HG02938 (cell line): ENCODE data around the gene UGT1A9.
"Not testable (repeated sequence)": the region's sequence is repeated elsewhere in the genome, so short reads cannot be mapped to it uniquely, and the experiment has no call there.

Source experiments
- ATAC-seq: cut with Tn5 transposase; IDR thresholded peaks from one replicate; pipeline ENCODE4 v1.9.1; 2021; ENCODE audit warnings: mild to moderate bottlenecking, moderate library complexity; ENCODE audit not compliant: unreplicated experiment

UGT1A9 gene

DNA sequence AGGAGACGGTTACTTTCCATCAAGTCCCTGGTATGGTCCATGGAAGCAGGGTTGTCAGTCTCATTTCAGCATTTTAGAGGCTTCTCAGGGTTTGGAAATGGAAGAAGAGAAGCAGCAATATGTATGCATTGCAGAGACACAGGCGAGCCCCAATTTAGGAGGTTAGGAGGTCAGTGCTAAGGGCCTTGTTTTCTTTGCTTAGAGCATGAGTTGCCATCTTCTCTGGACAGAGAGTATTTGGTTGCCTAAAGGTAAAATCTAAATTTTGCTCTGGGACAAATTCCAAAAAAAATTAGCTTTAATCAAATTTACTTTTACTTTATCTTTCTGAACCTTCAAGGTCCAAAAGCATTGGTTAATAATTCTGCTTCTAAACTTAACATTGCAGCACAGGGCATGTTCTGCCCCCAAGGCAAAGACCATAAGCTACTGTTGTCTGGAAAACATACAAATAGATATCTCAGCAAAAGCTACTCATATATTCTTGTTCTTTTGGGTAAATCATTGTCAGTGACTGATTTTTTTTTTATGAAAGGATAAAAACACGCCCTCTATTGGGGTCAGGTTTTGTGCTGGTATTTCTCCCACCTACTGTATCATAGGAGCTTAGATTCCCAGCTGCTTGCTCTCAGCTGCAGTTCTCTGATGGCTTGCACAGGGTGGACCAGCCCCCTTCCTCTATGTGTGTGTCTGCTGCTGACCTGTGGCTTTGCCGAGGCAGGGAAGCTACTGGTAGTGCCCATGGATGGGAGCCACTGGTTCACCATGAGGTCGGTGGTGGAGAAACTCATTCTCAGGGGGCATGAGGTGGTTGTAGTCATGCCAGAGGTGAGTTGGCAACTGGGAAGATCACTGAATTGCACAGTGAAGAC, at the start of gene UGT1A9:
TSS of gene UGT1A9 (plus strand) at position 609 of the 872 bp plus-strand sequence. CDS start at position 646, 37 bp downstream.
- no peak for ATAC-seq

DNA sequence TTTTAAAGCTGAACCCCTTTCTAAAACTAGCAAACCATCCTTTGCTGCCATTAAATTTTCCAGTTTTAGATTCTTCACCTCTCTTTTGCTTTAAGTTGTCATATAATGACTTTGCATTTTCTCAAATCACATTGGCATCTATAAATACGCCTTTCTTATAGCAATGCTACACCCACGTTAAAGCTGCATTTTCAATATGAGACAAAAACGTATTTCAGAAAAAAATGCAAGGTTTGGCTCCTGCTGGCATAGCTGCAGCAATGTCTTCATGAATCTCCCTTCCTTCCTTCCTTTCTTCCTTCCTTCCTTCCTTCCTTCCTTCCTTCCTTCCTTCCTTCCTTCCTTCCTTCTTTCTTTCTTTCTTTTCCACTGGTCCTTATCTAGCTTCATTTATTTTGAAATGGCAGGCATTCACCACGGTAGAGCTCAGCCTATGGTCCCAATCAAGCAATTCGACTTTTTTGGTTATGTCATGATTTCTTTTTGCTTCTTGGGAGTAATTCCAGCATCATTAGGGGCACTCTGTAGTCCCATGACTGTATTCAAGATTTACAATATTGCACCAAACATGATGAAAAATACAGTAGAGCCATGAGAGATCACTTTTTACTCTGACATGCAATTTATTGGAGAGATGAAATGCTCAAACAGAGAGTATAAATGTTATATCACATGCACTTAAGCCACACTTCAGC, 44.2 kb upstream of the UGT1A9 start:
- ATAC-seq, result no peak

DNA sequence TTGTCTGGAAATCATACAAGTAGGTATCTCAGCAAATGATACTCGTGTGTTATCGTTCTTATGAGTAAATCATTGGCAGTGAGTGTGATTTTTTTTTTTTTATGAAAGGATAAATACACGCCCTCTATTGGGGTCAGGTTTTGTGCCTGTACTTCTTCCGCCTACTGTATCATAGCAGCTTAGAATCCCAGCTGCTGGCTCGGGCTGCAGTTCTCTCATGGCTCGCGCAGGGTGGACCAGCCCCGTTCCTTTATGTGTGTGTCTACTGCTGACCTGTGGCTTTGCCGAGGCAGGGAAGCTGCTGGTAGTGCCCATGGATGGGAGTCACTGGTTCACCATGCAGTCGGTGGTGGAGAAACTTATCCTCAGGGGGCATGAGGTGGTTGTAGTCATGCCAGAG, 35.4 kb upstream of the UGT1A9 start, which contains the start of gene UGT1A10:
TSS of gene UGT1A10 (plus strand) at position 143 of the 400 bp plus-strand sequence. CDS start at position 218, 75 bp downstream.
- ATAC-seq, result not testable (repeated sequence)

DNA sequence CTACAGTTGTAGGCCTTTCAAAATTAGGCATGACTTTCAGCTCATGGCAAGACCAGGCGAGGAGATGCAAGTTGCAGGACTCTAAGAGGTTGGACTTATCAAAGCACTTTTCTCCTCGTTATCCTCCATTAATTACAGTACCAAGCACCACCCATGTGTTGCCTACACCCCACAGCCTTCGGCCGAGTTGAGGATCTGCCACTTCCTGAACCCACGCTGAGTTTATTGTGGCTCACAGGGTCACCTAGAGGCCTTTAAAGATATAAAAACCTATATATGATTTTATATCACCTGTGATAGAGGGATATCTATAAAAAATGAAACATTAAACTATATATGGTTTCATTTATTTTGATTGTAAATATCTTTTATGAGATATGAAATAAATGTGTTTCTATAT, 32.9 kb upstream of the UGT1A9 start:
- ATAC-seq, result no peak

DNA sequence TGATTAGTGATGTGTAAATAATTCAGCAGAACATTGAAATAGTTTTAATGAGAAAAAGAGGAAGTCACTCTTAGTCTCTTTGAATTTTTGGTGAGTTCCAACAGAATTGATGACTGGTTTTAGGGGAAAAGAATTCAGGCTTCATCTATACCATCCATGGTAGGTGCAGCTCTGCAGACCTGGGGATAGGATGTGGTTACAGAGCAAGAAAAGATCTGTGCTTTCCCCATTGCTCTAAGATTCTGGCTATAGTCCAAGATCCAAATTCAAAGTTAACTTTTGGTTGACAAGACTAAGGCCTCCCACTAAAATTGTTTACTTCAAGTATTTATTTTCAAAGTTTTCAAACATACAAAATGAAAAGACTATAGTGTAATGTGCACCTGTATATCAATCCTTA, 31.8 kb upstream of the UGT1A9 start:
- no peak for ATAC-seq

DNA sequence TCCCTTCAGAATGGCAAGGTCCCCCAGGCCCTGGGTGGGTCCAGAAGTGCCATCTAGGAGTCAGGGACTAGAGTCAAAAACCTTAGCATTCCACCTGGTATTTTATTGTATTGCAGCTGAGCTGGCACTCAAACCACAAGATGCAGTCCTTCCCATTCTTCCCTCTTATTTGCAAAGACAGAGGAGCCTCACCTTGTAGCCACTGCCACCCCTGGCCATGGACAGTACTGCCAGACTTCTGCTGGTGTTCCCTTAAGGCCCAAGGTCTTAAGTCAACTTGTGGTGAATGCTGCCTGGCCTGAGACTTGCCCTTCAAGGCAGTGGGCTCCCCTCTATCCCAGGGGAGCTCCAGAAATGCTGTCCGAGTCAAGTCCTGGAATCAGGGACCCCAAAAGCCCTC, 28.6 kb upstream of the UGT1A9 start:
- no peak for ATAC-seq

DNA sequence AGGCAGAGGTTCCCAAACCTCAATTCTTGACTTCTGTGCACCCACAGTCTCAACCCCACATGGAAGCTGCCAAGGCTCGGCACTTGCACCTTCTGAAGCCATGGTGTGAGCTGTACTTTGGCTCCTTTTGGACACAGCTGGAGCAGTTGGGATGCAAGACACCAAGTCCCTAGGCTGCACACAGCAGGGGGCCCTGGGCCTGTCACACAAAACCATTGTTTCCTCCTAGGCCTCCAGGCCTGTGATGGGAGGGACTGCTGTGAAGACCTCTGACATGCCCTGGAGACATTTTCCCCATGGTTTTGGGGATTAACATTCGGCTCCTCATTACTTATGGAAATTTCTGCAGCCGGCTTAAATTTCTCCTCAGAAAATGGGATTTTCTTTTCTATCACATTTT, 25.7 kb upstream of the UGT1A9 start:
- not testable (repeated sequence) for ATAC-seq

DNA sequence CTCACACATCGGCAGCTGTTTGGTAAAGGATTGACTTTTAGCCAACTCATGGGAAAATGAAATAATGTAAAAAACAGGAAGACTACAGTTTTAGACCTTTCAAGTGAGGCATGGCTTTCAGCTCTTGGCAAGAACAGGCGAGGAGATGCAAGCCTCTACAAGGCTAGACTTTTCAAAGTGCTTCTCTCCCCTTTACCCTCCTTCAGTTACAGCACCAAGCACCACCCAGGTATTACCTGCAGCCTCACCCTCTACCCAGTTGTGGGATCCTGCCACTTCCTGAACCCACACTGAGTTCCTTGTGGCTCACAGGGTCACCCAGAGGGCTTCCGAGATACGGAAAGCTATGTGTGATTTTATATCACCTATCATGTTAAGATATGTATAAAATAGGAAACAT, 20.7 kb upstream of the UGT1A9 start:
- ATAC-seq, result no peak

DNA sequence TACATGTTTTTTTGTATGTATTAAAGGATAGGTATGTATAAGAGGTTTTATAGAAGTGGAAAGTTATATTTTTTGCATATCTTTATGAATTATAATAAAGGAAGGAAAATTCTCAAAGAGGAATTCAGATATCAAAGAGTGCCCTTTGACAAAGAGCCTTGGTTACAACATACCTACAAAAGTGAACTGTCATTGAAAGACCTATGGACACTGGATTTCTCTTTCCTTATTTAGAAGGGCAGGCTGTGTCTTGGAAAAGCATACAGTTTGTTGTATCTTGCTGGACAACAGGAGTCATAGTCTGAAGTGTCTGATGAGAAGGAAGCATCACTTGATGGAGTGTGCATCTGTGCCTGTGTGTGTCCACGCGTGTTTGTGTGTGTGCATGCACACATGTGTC, 20.3 kb upstream of the UGT1A9 start:
- no peak for ATAC-seq

DNA sequence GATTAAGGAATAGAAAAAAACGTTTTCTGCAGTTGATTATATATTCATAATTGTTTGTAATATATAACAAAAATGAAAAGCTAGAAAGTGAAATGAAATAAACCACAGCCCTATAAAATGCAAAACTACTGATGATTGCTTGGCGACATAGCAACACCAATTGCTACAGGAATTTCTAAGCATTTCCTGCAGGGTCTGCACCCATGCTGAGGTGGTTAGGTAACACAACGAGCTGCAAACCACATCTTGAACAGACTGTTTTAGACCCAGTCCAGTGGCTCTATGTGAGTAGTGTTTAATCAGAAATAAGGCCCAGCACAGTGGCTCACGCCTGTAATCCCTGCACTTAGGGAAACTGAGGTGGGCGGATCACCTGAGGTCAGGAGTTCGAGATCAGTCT, 17.2 kb upstream of the UGT1A9 start:
- ATAC-seq, result no peak

DNA sequence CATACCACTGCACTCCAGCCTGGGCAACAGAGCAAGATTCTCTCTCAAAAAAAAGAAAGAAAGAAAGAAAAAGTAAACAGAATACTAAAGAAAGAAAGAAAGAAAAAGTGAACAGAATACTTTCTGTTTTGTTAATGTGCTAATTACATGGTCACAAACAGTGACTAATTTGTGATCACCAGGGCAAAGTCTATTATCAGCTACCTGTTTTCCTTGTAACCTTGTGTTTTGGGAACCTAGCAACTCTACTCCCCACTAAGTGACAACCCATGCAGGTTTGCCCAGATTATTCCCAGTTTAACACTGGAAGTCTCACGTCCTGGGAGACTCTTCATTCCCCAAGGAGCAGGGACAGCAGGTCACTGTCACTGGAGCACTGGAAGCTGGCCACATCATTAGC, 16.7 kb upstream of the UGT1A9 start:
- no peak for ATAC-seq

DNA sequence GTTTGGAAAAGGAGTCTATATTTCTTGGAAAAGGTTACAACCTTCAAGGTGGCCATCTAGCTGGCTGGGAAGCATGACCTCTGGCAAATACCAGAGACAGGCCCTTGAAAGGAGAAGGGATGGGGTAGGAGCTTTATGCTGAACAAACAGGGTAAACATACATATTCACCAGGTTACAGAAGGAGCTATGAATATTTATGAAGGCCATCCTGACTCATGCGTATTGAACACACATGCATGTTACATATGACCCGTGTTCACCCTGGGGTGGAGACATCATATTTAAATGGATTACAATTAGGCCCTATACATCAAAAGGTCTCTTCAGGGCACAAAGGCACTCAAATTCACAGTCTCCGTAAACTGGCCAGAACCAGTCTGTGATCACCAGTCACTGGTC, 15.8 kb upstream of the UGT1A9 start:
- not testable (repeated sequence) for ATAC-seq

DNA sequence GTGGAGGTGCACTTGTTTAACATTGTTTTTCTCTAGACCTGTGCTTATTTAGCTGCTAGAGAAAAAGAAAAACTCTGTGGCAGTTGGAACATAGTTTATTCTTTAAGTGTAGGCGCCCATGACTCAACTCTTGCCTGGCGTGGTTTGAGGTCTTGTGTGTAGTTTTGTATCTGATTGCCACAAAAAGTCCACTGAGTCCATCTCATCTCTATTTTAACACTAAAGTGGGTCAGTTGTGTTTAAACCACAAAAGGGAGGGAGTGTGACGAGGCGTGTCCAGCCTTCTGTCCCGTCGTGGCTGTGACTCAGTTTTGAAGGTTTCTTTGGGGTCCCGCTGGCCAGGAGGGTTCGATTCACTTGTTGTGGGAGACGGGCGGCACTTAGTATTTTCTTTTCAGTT, 15.3 kb upstream of the UGT1A9 start:
- no peak for ATAC-seq

DNA sequence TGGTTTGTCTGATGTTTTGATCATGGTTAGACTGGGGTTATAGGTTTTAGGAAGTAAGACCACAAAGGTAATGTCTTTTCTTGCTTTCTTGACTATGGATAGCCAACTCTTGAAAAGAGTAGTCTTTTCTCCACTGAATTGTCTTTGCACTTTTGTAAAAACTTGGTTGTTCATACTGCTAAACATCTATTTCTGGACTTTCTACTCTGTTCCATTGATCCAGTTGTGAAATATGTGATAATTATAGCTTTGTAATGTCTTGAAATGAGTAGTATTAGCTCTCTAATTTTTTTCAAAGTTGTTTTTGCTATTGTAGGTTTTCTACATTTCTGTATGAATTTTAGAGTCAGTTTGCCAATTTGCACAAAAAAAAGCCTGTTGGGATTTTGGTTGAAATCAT, 13.1 kb upstream of the UGT1A9 start:
- ATAC-seq, result no peak

DNA sequence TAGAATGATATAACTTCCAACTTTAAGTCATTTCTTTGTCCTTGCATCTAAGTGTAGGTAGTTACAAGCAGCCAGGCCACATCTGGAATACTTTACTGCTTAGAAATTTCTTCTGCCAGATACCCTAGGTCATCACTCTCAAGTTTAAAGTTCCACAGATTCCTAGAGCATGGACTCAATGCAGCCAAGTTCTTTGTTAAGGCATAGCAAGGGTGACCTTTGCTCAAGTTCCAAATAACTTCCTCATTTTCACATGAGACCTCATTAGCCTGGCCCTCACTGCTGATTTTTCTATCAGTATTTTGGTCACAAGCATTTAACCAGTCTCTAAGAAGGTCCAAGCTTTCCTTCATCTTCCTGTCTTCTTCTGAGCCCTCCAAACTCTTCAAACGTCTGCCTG, 7.8 kb upstream of the UGT1A9 start:
- no peak for ATAC-seq

DNA sequence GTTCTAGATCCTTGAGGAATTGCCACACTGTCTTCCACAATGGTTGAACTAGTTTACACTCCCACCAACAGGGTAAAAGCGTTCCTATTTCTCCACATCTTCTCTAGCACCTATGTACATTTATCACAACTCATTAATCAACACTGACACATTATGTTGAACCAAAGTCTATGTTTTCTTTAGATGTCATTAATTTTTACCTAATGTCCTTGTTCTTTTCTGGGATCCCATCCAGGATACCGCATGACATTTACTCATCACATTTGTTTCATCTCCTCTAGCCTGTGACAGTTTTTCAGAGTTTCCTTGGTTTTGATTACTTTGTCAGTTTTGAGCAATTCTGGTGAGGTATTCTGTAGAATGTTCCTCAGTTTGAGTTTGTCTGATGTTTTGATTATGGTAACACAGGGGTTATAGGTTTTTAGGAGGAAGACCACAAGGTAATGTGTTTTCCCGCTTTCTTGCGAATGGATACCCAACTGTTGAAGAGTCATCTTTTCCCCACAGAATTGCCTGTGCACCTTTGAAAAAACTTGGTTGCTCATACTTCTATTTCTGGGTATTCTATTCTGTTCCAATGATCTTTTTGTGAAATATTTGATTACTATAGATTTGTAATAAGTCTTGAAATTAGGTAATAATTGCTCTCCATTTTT, 3.0 kb upstream of the UGT1A9 start:
- no peak for ATAC-seq

DNA sequence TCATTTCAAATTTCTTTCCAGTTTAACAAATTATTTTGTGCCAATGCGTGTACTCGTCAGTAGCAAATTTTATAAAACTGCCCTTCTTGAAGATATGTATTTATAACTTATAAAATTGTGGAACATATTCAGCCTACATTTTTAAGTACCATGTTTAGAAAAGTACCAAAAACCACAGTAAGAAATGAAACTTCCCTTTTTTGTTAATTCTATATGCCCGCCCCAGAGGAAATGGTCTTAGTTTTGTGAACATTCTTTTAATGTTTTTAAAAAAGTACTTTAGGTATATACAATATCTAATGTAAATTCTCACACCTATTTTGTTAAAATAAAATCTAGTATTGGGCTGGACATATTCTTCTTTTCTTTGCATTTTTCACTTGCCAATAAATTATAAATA, 1.2 kb downstream of the UGT1A9 start:
- ATAC-seq, result no peak

DNA sequence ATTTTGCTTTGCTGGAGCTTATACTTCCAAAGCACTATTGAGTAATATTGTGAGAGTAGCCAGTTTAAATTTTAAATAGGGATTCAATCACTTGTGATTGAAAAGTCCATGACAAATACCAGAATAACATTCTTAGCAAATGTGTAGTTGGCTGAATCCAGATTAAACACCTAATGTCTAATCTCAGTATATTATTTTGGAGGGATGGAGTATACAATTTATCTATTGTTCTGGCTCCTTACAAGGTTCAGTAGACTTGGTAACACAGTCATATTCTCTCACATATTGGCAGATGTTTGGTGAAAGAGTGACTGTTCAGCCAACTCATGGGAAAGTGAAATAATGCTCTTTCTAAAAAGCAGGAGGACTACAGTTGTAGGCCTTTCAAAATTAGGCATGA, 2.2 kb downstream of the UGT1A9 start:
- ATAC-seq, result no peak

DNA sequence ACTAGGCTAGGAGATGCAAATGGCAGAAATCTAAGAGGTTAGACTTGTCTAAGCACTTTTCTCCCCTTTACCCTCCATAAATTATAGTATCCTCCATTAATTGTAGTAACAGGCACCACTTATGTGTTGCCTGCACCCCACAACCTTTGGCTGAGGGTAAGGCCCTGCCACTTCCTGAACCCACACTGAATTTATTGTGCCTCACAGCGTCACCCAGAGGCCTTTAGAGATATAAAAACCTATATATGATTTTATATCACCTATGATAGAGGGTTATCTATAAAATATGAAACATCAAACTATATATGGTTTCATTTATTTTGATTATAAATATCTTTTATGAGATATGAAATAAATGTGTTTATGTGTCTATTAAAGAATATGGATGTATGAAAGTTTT, 2.6 kb downstream of the UGT1A9 start:
- ATAC-seq, result no peak

DNA sequence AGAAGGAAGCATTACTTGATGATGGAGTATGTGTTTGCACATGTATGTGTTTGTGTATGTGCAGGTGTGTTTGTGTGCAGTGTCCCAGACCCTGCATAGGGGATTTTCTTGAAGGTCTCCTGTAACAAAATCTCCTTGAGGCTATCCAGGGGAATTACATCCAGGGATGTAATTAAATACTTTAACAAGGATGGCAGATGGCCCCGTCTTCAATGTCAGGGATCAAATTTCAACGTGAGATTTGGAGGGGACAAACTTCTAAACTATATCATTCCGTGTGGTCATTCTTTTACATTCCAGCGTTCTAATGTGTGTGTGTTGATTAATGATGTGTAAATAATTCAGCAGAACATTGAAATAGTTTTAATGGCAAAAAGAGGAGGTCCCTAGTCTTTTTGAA, 3.3 kb downstream of the UGT1A9 start:
- ATAC-seq, result no peak

DNA sequence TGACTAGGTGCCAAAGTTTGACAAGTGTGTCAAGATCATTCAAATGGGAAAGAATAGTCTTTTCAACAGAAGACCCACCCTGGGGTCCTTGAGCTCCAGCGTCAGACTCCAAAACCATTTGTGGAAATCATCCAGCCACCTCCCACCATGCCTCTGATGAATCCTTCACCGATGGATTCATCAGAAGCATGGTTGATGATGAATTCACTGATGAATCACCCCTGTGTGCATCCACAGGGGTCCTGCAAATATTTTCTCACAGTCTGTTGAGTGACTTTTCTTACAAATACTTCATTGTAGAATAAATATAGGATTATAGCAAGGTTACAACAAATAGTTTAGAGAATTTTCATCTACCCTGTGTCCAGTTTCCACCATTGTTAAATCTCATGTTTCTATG, 4.3 kb downstream of the UGT1A9 start:
- no peak for ATAC-seq

DNA sequence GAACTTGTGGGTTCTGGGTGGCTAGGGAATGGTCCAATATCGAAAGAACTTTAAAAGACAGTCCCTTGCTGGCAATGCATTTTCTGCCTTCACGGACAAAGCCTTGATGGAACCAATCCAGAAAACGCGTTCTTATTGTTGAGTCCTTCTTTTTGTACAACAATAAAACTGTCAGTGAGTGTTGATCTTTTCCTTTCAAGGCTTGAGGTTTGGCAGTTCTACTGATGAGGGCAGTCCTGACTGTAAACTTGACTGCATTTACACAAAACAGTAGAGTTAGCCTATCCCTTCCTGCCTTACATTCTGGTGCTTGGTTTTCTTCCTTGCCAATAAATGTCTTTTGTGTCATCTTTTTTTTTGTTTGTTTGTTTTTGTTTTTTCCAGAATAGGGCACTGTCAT, 7.5 kb downstream of the UGT1A9 start:
- ATAC-seq, result no peak
